ENCODE results near the gene RAB30.

- no peak for TF ChIP-seq EP300 (IDR thresholded peaks at IDR 0.05; ENCODE audit: low read length)
- no peak for TF ChIP-seq MXI1 (IDR thresholded peaks at IDR 0.05; ENCODE audit: low read depth, low read length)
- TF ChIP-seq SMARCA4 (IDR thresholded peaks at IDR 0.05), result no peak
- no peak for TF ChIP-seq PBX2 (CRISPR knock-in tag; IDR thresholded peaks at IDR 0.05; ENCODE audit: low read depth)
- TF ChIP-seq PBX2 (tag; conservative IDR thresholded peaks at IDR 0.05; ENCODE audit: low read depth), result no peak
- no peak for TF ChIP-seq ESRRA (IDR thresholded peaks at IDR 0.05; ENCODE audit: borderline replicate concordance, low read depth)
- no peak for TF ChIP-seq SUPT5H (IDR thresholded peaks at IDR 0.05)
- TF ChIP-seq FOS (IDR thresholded peaks at IDR 0.05; ENCODE audit: extremely low read depth, insufficient read length), result no peak
- no peak for TF ChIP-seq CTCF (IDR thresholded peaks at IDR 0.05 in 2 of 3, conservative IDR thresholded peaks at IDR 0.05 in 1 of 3; ENCODE audit: insufficient read depth in 2 of 3, low read depth in 1 of 3, low read length in 3 of 3)
- TF ChIP-seq ZNF274 (IDR thresholded peaks at IDR 0.05; ENCODE audit: borderline replicate concordance, low read depth, low read length), result no peak
- TF ChIP-seq ZZZ3 (IDR thresholded peaks at IDR 0.05), result no peak
- no peak for TF ChIP-seq NFYB (IDR thresholded peaks at IDR 0.05; ENCODE audit: extremely low read depth, insufficient read length)
Observed at GRCh38 chr11:82986446-82986845, 85.3 kb downstream of the RAB30 start.
